ENCODE data around the gene RPS6KA2. TPM values are rescaled to one million over a fixed set of nuclear protein-coding genes. Genes with fewer than 3 reads are reported as not detected.

Gene RPS6KA2
- total and polyA plus RNA-seq, 9 donors, result 24.4 to 75.5 (median 48.1) TPM

DNA sequence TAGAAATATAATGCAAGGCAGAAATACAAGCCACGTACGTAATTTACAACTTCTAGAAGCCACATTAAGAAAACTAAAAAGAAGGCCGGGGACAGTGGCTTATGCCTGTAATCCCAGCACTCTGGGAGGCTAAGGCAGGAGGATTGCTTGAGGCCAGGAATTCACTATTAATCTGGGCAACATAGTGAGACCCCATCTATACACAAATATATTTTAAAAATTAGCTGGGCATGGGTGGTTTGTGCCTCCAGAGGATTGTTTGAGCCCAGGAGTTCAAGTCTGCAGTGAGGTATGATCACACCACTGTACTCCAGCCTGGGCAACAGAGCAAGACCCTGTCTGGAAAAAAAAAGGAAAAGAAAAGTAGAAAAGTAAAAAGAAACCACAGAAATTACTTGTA is 256.6 kb downstream of the RPS6KA2 start:
- no peak for TF ChIP-seq POLR2A (IDR thresholded peaks at IDR 0.05)
- TF ChIP-seq, protein P1, sequence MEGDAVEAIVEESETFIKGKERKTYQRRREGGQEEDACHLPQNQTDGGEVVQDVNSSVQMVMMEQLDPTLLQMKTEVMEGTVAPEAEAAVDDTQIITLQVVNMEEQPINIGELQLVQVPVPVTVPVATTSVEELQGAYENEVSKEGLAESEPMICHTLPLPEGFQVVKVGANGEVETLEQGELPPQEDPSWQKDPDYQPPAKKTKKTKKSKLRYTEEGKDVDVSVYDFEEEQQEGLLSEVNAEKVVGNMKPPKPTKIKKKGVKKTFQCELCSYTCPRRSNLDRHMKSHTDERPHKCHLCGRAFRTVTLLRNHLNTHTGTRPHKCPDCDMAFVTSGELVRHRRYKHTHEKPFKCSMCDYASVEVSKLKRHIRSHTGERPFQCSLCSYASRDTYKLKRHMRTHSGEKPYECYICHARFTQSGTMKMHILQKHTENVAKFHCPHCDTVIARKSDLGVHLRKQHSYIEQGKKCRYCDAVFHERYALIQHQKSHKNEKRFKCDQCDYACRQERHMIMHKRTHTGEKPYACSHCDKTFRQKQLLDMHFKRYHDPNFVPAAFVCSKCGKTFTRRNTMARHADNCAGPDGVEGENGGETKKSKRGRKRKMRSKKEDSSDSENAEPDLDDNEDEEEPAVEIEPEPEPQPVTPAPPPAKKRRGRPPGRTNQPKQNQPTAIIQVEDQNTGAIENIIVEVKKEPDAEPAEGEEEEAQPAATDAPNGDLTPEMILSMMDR (IDR thresholded peaks at IDR 0.05), result no peak
- no peak for TF ChIP-seq EP300 (IDR thresholded peaks at IDR 0.05)
- intact Hi-C loops (cut with DNase I), result no loop called here

GRCh38 chr6:166369782-166370181 is 257.3 kb downstream of the RPS6KA2 start:
- intact Hi-C loops (cut with DNase I), result no loop called here

More for the DNA sequence above, 256.6 kb downstream of the RPS6KA2 start:
- Histone ChIP-seq H3K36me3 (no peaks in the 10 kb centered on the region), H3K4me1 (ENCODE audit: insufficient read depth) (no peaks in the 10 kb centered on the region), H3K27me3 (no peaks in the 10 kb centered on the region), H3K9me3 (no peaks in the 10 kb centered on the region), H3K27ac (no peak overlapping the region), H3K4me3 (no peak overlapping the region)
- no peak for DNase-seq
- WGBS, 3 donors, result 90 to 94% (median 92%) methylated on average over 3 of the region's 3 CpGs

DNA sequence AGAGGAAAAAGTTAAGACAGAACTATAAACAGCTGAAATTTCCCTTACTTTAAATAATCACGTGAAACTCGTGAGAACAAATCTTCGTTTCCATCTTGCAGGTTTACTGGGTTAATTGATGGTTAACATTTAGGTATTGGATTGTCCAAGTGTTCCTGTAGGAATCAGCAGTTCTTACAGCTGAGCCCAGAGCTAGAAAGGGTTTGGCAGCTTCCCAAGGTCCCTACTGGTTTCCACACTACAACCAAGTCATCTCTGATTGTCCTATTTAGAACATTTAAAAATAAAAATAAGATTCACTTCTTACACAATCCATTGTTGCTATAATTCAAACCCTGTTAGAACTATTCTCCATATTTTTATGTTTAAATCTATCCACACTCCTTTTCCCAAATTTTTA is 260.1 kb downstream of the RPS6KA2 start:
- DNase-seq, result no peak
- no peak for TF ChIP-seq POLR2A (IDR thresholded peaks at IDR 0.05)
- TF ChIP-seq, protein P1 (IDR thresholded peaks at IDR 0.05), result no peak
- TF ChIP-seq EP300 (IDR thresholded peaks at IDR 0.05), result no peak
- H3K4me1 ChIP-seq (ENCODE audit: insufficient read depth), result no peaks in the 10 kb centered on the region
- intact Hi-C loops (cut with DNase I), result no loop called here
- H3K27ac ChIP-seq, result no peak overlapping the region
- no peaks in the 10 kb centered on the region for H3K9me3 ChIP-seq
- no peaks in the 10 kb centered on the region for H3K36me3 ChIP-seq
- no peaks in the 10 kb centered on the region for H3K27me3 ChIP-seq
- WGBS, 3 donors, result 72 to 92% (median 80%) methylated on average over 3 of the region's 3 CpGs
- H3K4me3 ChIP-seq, result no peak overlapping the region

More at GRCh38 chr6:166369782-166370181, 257.3 kb downstream of the RPS6KA2 start:
- TF ChIP-seq, protein P1 (IDR thresholded peaks at IDR 0.05), result no peak
- TF ChIP-seq EP300 (IDR thresholded peaks at IDR 0.05) (no peak), POLR2A (IDR thresholded peaks at IDR 0.05) (no peak)
- 80 to 84% (median 81%) methylated on average over 3 of the region's 3 CpGs for WGBS, 3 donors
- H3K4me1 ChIP-seq (ENCODE audit: insufficient read depth), result no peaks in the 10 kb centered on the region
- no peaks in the 10 kb centered on the region for H3K36me3 ChIP-seq
- DNase-seq, result no peak
- no peaks in the 10 kb centered on the region for H3K27me3 ChIP-seq
- no peak overlapping the region for H3K4me3 ChIP-seq
- H3K27ac ChIP-seq, result no peak overlapping the region
- no peaks in the 10 kb centered on the region for H3K9me3 ChIP-seq

DNA sequence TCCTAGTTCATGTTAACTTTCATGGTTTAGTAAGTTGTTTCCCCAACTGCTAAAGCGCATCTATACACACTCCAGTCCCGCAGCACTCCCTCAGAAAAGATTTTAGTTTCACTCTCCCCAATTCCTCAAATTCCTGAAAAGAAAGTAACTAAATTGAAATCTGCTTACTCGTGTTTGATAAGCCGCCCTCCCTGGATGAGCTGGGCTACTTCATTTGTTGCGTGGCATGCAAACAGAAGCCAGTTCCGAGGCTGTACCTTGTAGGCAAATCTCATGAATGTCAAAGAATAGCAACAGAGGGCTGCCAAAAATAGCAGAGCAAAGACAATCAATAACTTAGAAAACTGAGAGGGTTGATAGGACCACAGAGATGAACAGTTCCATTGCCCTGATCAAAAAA is 261.2 kb downstream of the RPS6KA2 start:
- Histone ChIP-seq H3K4me1 (ENCODE audit: insufficient read depth) (no peaks in the 10 kb centered on the region), H3K27ac (no peak overlapping the region), H3K36me3 (no peaks in the 10 kb centered on the region), H3K4me3 (no peak overlapping the region), H3K9me3 (no peaks in the 10 kb centered on the region), H3K27me3 (no peaks in the 10 kb centered on the region)
- 69 to 75% (median 75%) methylated on average over 6 of the region's 6 CpGs for WGBS, 3 donors
- DNase-seq, result no peak
- TF ChIP-seq EP300 (IDR thresholded peaks at IDR 0.05), result no peak
- intact Hi-C loops (cut with DNase I), result no loop called here

DNA sequence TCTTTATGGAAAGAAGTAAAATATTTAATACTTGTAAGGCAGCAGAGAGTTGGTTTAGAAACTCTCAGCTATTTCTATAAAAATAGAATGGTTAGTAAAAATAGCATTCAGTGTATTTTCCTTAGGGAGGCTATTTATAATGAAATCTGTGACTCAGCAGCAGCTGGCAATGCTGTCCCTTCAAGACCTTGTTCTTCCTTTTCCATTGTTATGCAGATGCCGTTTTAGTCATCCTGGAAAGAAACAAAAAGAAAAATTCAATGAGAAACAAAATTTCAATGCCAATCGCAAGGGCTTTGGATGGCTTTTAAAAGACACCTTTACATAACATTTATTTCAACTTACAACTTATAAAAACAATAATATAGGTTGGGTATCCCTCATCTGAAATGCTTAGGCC is 261.8 kb downstream of the RPS6KA2 start:
- no peaks in the 10 kb centered on the region for H3K36me3 ChIP-seq
- H3K27me3 ChIP-seq, result no peaks in the 10 kb centered on the region
- H3K9me3 ChIP-seq, result no peaks in the 10 kb centered on the region
- no peaks in the 10 kb centered on the region for H3K4me1 ChIP-seq (ENCODE audit: insufficient read depth)
- no peak overlapping the region for H3K27ac ChIP-seq
- H3K4me3 ChIP-seq, result no peak overlapping the region
- intact Hi-C loops (cut with DNase I), result no loop called here
- WGBS, 3 donors, result 35 to 41% (median 40%) methylated on average over 2 of the region's 2 CpGs
- DNase-seq, result no peak
- TF ChIP-seq, protein P1 (IDR thresholded peaks at IDR 0.05), result no peak
- TF ChIP-seq POLR2A (IDR thresholded peaks at IDR 0.05), result no peak
- no peak for TF ChIP-seq EP300 (IDR thresholded peaks at IDR 0.05)
